WTC11 (cell line): ENCODE data around the gene FA2H. TPM values are rescaled to one million over a fixed set of nuclear protein-coding genes. Genes with fewer than 3 reads are reported as not detected.
"Not testable (repeated sequence)": the region's sequence is repeated elsewhere in the genome, so short reads cannot be mapped to it uniquely, and the experiment has no call there.

Source experiments
- ATAC-seq: fragments of 200-7000 bp; cut with Tn5 transposase; 2 replicates; pipeline ENCODE4 v1.10.0; 2021; ENCODE audit warnings: mild to moderate bottlenecking, moderate library complexity
- CTCF ChIA-PET: fragments of 300-600 bp; sonication (Branson Sonifier 250); formaldehyde crosslinking; loops from one replicate; lab custom pipeline; 2021; ENCODE audit warnings: antibody characterized with exemption; lab: Charles Lee
- POLR2A ChIA-PET: fragments of 350-600 bp; sonication (Branson Sonifier 250); formaldehyde crosslinking; loops from one replicate; lab custom pipeline; 2021; ENCODE audit warnings: antibody characterized with exemption; lab: Charles Lee
- DNase-seq: peaks from one replicate; pipeline ENCODE4 v3.0.0; 2021; ENCODE audit warnings: low spot score
- H3K27ac Mint-ChIP-seq: 2 replicates; pipeline ENCODE4 v1.8.0; 2021; ENCODE audit warnings: mixed read lengths
- H3K27me3 Mint-ChIP-seq: 2 replicates; pipeline ENCODE4 v1.8.0; 2021; ENCODE audit warnings: low read depth, mild to moderate bottlenecking, moderate library complexity, mixed read lengths
- H3K36me3 Mint-ChIP-seq: 2 replicates; pipeline ENCODE4 v1.8.0; 2021; ENCODE audit warnings: mixed read lengths
- H3K4me1 Mint-ChIP-seq: 2 replicates; pipeline ENCODE4 v1.8.0; 2022; ENCODE audit warnings: mixed read lengths
- H3K4me3 Mint-ChIP-seq: 2 replicates; pipeline ENCODE4 v1.8.0; 2021; ENCODE audit warnings: mild to moderate bottlenecking, moderate library complexity, mixed read lengths
- H3K9me3 Mint-ChIP-seq: 2 replicates; pipeline ENCODE4 v1.8.0; 2021; ENCODE audit warnings: mixed read lengths
- AR ChIP-seq: fragments of 250-450 bp; sonication (Bioruptor Pico); IDR thresholded peaks from 2 replicates; pipeline ENCODE4 v1.9.0; 2021; ENCODE audit warnings: mild to moderate bottlenecking
- EMX1 ChIP-seq: fragments of 250-450 bp; sonication (Bioruptor Pico); IDR thresholded peaks from 2 replicates; pipeline ENCODE4 v1.8.0; 2021; ENCODE audit warnings: mild to moderate bottlenecking
- ESRRA ChIP-seq: sonication (generic); formaldehyde crosslinking; IDR thresholded peaks from 2 replicates; pipeline ENCODE4 v1.8.1; 2022; ENCODE audit warnings: mild to moderate bottlenecking, missing genetic modification reagents, borderline replicate concordance
- FOXJ3 ChIP-seq: sonication (generic); formaldehyde crosslinking; IDR thresholded peaks from 2 replicates; pipeline ENCODE4 v1.9.0; 2021; ENCODE audit warnings: missing genetic modification reagents, mild to moderate bottlenecking, borderline replicate concordance
- FOXP1 ChIP-seq: sonication (generic); formaldehyde crosslinking; IDR thresholded peaks from 2 replicates; pipeline ENCODE4 v1.8.0; 2022; ENCODE audit warnings: missing genetic modification reagents, mild to moderate bottlenecking, moderate library complexity, borderline replicate concordance
- GABPB1 ChIP-seq: sonication (generic); formaldehyde crosslinking; IDR thresholded peaks from 2 replicates; pipeline ENCODE4 v1.8.1; 2023; ENCODE audit warnings: mild to moderate bottlenecking, missing genetic modification reagents
- JUN ChIP-seq: sonication (generic); formaldehyde crosslinking; IDR thresholded peaks from 2 replicates; pipeline ENCODE4 v1.8.0; 2023; ENCODE audit warnings: mild to moderate bottlenecking, missing genetic modification reagents
- KAT7 ChIP-seq: sonication (generic); formaldehyde crosslinking; IDR thresholded peaks from 2 replicates; pipeline ENCODE4 v1.8.1; 2023; ENCODE audit warnings: missing genetic modification reagents, mild to moderate bottlenecking, borderline replicate concordance
- MAX ChIP-seq: sonication (generic); formaldehyde crosslinking; IDR thresholded peaks from 2 replicates; pipeline ENCODE4 v1.8.0; 2022; ENCODE audit warnings: mild to moderate bottlenecking, missing genetic modification reagents
- MXD4 ChIP-seq: fragments of 250-450 bp; sonication (Bioruptor Pico); IDR thresholded peaks from 2 replicates; pipeline ENCODE4 v1.8.0; 2021; ENCODE audit warnings: mild to moderate bottlenecking, moderate library complexity, borderline replicate concordance
- MYBL2 ChIP-seq: sonication (generic); formaldehyde crosslinking; IDR thresholded peaks from 2 replicates; pipeline ENCODE4 v1.8.1; 2023; ENCODE audit warnings: mild to moderate bottlenecking, moderate library complexity, missing genetic modification reagents
- NFATC4 ChIP-seq: fragments of 250-450 bp; sonication (Bioruptor Pico); IDR thresholded peaks from 2 replicates; pipeline ENCODE4 v1.9.0; 2021; ENCODE audit warnings: mild to moderate bottlenecking
- NFYB ChIP-seq: sonication (generic); formaldehyde crosslinking; conservative IDR thresholded peaks from 2 replicates; pipeline ENCODE4 v1.8.0; 2022; ENCODE audit warnings: low read depth, missing genetic modification reagents
- NR2C2 ChIP-seq: sonication (generic); formaldehyde crosslinking; IDR thresholded peaks from 2 replicates; pipeline ENCODE4 v1.8.0; 2022; ENCODE audit warnings: mild to moderate bottlenecking, missing genetic modification reagents
- OVOL2 ChIP-seq: fragments of 250-450 bp; sonication (Bioruptor Pico); IDR thresholded peaks from 2 replicates; pipeline ENCODE4 v1.9.0; 2021; ENCODE audit warnings: mild to moderate bottlenecking, borderline replicate concordance
- PREB ChIP-seq: sonication (generic); formaldehyde crosslinking; IDR thresholded peaks from 2 replicates; pipeline ENCODE4 v1.8.1; 2022; ENCODE audit warnings: mild to moderate bottlenecking, missing genetic modification reagents, moderate library complexity, borderline replicate concordance
- RORB ChIP-seq: fragments of 250-450 bp; sonication (Bioruptor Pico); IDR thresholded peaks from 2 replicates; pipeline ENCODE4 v1.9.0; 2021; ENCODE audit warnings: mild to moderate bottlenecking
- STAT6 ChIP-seq: sonication (generic); formaldehyde crosslinking; conservative IDR thresholded peaks from 2 replicates; pipeline ENCODE4 v1.8.1; 2023; ENCODE audit warnings: mild to moderate bottlenecking, low read depth, missing genetic modification reagents, moderate library complexity
- ZNF396 ChIP-seq: fragments of 250-450 bp; sonication (Bioruptor Pico); IDR thresholded peaks from 2 replicates; pipeline ENCODE4 v1.8.0; 2021; ENCODE audit warnings: mild to moderate bottlenecking, moderate library complexity, borderline replicate concordance
- ZNF416 ChIP-seq: fragments of 250-450 bp; sonication (Bioruptor Pico); IDR thresholded peaks from 2 replicates; pipeline ENCODE4 v1.9.0; 2021; ENCODE audit warnings: mild to moderate bottlenecking, inconsistent platforms
- total RNA-seq: library from RNA; stranded (reverse); gene quantifications from 3 replicates; pipeline ENCODE4 v1.2.3, GENCODE V29; 2021

Gene FA2H
- total RNA-seq, 1 experiment from 2014 or later = 10.9 TPM

GRCh38 chr16:74793571-74793970 is 19.0 kb upstream of the FA2H start (continued):
- TF ChIP-seq FOXP1 (CRISPR knock-in tag) = no peak
- TF ChIP-seq KAT7 (CRISPR knock-in tag) = no peak
- no peak for TF ChIP-seq AR (CRISPR knock-in tag)
- no peak for TF ChIP-seq EMX1 (CRISPR knock-in tag)
- no peak for TF ChIP-seq RORB (CRISPR knock-in tag)
- TF ChIP-seq ZNF416 (CRISPR knock-in tag) = no peak
- no peak for TF ChIP-seq PREB (CRISPR knock-in tag)
- no peak for TF ChIP-seq MAX (CRISPR knock-in tag)
- no peak for TF ChIP-seq NFYB (CRISPR knock-in tag)
- no peak for TF ChIP-seq MXD4
- no peak for TF ChIP-seq OVOL2 (CRISPR knock-in tag)
- TF ChIP-seq NFATC4 = no peak
- TF ChIP-seq, all 79 proteins: peak for 0

- Mint-ChIP-seq H3K4me3 (no peak overlapping the region), H3K9me3 (peaks cover 29% of the 10 kb centered on the region), H3K27ac (no peak overlapping the region), H3K27me3 (no peaks in the 10 kb centered on the region), H3K36me3 (peaks cover 11% of the 10 kb centered on the region), H3K4me1 (peaks cover 2% of the 10 kb centered on the region; the same call in 1 of the 2 replicates)
- TF ChIP-seq ZNF396 (CRISPR knock-in tag) = no peak
- TF ChIP-seq GABPB1 (CRISPR knock-in tag) = no peak
- TF ChIP-seq FOXJ3 (CRISPR knock-in tag) = no peak
- TF ChIP-seq STAT6 (CRISPR knock-in tag) = no peak
- TF ChIP-seq NR2C2 (CRISPR knock-in tag) = no peak
- TF ChIP-seq MYBL2 (CRISPR knock-in tag) = no peak
- no peak for TF ChIP-seq ESRRA (CRISPR knock-in tag)
- TF ChIP-seq MXD4 = no peak
- no peak for TF ChIP-seq JUN (CRISPR knock-in tag)
- no peak for ATAC-seq
- no peak for DNase-seq
- POLR2A ChIA-PET = no interaction called here
- CTCF ChIA-PET = no interaction called here
These were observed 17.6 kb upstream of the FA2H start for GRCh38 chr16:74792225-74792624.

GRCh38 chr16:74791749-74792148 is 17.1 kb upstream of the FA2H start:
- H3K4me1 Mint-ChIP-seq, DNase-seq, H3K27ac Mint-ChIP-seq, H3K4me3 Mint-ChIP-seq, CTCF ChIA-PET, ATAC-seq, POLR2A ChIA-PET, H3K27me3 Mint-ChIP-seq, H3K36me3 Mint-ChIP-seq: not testable (repeated sequence)
- peaks cover 24% of the 10 kb centered on the region for H3K9me3 Mint-ChIP-seq
